Fibroblast of mammary gland (primary cell): ENCODE results near the gene ZNF511.

ENCODE experiments used
- DNase-seq: peaks from one replicate; pipeline ENCODE4 v3.0.0-alpha.2; 2010; ENCODE audit warnings: low read depth
- H3K4me3 ChIP-seq: 2 replicates; pipeline ENCODE4 v1.5.1; 2011; ENCODE audit warnings: low read depth, mild to moderate bottlenecking, low read length, moderate library complexity; ENCODE audit not compliant: control insufficient read depth
- TF ChIP-seq, protein P1 (sequence below): conservative IDR thresholded peaks from 2 replicates; pipeline ENCODE4 v1.5.1; 2011; ENCODE audit warnings: low read depth, low read length, inconsistent platforms; ENCODE audit not compliant: control insufficient read depth, insufficient read depth

The ZNF511 gene

DNA sequence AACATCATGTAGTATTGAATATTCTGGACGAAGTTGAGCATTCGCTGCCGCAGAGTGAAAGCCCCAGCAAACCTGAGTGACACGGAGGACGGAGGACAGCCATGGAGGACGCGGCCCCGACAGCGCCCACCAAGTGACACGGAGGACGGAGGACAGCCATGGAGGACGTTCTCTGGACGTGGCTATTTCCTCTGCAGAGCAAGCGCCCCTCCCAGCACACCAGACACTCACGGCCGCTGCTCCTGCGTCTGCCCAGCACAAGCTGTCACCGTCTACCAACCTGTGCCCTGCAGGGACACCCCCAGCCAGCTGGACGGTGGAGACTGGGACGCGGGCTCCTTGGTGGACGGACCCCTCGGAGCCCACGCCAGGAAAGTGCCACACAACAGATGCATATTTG lies 24.8 kb upstream of the ZNF511 start:
- TF ChIP-seq, protein P1, sequence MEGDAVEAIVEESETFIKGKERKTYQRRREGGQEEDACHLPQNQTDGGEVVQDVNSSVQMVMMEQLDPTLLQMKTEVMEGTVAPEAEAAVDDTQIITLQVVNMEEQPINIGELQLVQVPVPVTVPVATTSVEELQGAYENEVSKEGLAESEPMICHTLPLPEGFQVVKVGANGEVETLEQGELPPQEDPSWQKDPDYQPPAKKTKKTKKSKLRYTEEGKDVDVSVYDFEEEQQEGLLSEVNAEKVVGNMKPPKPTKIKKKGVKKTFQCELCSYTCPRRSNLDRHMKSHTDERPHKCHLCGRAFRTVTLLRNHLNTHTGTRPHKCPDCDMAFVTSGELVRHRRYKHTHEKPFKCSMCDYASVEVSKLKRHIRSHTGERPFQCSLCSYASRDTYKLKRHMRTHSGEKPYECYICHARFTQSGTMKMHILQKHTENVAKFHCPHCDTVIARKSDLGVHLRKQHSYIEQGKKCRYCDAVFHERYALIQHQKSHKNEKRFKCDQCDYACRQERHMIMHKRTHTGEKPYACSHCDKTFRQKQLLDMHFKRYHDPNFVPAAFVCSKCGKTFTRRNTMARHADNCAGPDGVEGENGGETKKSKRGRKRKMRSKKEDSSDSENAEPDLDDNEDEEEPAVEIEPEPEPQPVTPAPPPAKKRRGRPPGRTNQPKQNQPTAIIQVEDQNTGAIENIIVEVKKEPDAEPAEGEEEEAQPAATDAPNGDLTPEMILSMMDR: no peak
- DNase-seq: no peak
- H3K4me3 ChIP-seq: no peak overlapping the region

DNA sequence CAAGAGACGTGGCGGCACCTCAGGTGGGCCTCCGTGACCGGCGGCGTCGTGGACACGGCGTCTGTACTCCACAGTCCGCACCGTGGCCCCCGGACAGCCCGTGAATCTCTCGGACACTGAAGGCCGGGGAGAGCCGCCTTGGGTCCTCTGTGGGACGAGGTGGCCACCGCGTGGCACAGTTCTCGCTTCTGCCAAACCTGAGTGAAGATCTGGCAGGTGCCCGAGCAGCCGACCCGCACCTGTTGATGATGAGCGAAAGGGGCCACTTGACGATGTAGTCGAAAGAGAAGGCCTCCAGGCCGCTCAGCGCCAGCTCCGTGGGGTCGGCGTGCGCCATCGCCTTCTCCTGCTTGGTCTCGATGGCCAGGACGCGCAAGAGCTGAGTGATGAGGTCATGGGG lies 23.5 kb upstream of the ZNF511 start:
- TF ChIP-seq, protein P1: no peak
- no peak for DNase-seq
- H3K4me3 ChIP-seq: no peak overlapping the region

DNA sequence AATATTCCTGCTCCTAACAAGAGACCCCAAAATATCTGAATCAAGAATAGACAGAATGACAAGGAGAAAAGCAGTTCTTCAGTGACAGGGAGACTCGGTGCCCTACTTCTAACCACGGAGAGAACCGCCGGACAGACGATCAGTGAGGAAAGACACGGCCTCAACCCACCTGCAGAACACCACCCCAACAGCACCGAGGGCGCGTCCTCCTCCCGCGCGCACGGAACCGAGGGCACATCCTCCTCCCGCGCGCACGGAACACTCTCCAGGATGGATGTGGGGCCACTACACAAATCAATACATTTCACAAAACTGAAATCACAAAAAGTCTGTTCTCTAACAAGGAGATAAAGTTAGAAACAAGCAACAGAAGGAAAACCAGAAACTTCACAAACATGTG lies 22.3 kb upstream of the ZNF511 start:
- H3K4me3 ChIP-seq: no peak overlapping the region
- TF ChIP-seq, protein P1: no peak
- no peak for DNase-seq

DNA sequence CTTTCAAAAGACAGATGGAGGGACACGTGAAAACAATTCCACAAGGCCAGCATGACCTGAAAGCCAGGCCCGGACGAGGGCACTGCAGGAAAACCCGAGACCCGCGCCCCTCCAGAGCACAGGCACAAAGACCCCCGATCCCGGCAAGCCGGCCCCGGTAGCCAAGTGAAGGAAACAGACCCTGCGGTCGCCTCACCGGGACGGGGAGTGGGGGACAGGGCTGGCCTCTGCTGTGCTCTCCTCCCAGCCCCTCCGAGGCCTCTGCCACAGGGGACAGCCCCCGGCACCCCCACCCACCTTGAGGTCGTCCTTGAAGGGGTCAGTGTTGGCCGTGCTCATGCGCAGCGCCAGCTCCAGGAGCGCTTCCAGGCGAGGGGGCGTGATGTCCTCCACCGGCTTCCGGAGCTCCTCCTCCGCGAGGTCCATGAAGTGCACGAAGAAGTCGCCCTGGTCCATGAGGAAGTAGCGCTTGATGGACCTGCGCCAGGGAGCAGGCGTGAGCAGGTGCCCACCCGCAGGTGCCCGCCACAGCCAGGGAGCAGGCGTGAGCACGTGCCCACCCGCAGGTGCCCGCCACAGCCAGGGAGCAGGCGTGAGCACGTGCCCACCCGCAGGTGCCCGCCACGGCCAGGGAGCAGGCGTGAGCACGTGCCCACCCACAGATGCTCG lies 20.7 kb upstream of the ZNF511 start:
- TF ChIP-seq, protein P1: no peak
- DNase-seq: no peak
- H3K4me3 ChIP-seq: no peak overlapping the region

DNA sequence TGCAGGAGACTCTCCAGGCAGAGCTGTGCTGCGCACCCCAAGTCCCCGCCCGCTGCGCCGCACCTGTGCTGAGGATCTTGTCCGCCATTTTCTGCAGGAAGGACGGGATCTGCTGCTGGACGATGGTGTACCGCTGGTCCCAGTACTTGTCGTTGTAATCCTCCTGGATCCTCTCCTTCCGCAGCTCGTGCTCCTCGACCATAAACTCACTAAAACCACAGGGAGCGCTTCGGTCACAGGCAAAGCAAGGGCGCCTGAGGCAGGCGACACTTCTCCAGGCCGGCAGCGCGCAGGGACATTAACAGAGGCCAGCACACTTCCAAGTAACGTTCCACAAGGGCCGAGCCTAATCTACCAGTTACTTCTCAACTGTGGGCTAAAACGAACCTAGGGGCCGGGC lies 19.0 kb upstream of the ZNF511 start:
- TF ChIP-seq, protein P1: no peak
- DNase-seq: no peak
- H3K4me3 ChIP-seq: no peak overlapping the region

DNA sequence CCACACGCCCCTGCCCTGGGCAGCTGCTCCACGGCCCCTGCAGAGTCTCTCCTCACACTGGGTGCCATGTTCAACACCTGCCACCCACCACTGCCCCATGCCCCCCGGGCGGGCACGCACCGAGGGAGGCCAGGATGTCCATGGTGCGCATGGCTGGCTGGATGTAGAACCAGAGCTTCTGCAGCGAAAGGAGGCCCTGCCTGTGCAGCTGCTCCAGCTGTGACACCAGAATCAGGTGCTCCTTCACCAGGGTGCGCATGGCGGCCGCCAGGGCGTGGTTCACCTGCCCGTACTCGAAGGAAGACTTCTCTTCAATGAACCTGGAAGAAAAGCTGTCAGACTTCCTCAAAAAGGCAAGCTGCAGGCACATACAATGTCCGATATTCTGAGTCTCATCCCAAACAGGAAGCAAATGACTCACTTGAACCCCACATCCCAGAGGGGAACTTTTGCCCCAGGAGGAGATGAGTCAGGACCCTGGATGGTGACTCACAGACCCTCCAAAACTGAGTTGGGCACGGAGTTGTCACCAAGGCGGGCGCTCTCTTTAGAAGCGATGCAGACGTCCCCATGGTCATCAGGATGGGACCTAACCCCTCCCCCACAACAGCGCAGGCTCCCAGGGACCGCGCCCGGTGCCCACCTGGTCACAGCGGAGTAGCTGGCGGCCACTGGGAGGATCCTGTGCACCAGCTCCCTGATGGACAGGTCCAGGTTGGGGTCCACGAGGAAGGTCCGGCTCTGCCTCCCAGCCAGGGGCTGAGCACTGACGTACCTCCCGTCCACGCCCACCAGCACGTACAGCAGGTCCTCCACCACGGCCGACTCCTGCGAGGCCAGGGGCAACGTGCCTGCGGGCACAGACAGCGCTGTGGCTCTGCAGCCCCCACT lies 15.6 kb upstream of the ZNF511 start:
- H3K4me3 ChIP-seq: no peak overlapping the region
- TF ChIP-seq, protein P1: no peak
- peak; percentile 89 for DNase-seq
